Ishikawa (cell line): ENCODE measurements around the gene TMA7.

ENCODE experiments used
- CEBPB ChIP-seq: IDR thresholded peaks from 2 replicates; pipeline ENCODE4 v1.6.1; 2012
- CREB1 ChIP-seq: IDR thresholded peaks from 2 replicates; pipeline ENCODE4 v1.6.1; 2012; ENCODE audit warnings: low read depth
- EGR1 ChIP-seq: IDR thresholded peaks from 2 replicates; pipeline ENCODE4 v1.6.1; 2012
- EP300 ChIP-seq: IDR thresholded peaks from 2 replicates; pipeline ENCODE4 v1.6.1; 2012; ENCODE audit warnings: borderline replicate concordance
- FOXM1 ChIP-seq: IDR thresholded peaks from 2 replicates; pipeline ENCODE4 v1.6.1; 2012; ENCODE audit warnings: low read depth, borderline replicate concordance
- MAX ChIP-seq: IDR thresholded peaks from 2 replicates; pipeline ENCODE4 v1.6.1; 2012
- NFIC ChIP-seq: IDR thresholded peaks from 2 replicates; pipeline ENCODE4 v1.6.1; 2012
- RAD21 ChIP-seq: IDR thresholded peaks from 2 replicates; pipeline ENCODE4 v1.6.1; 2012; ENCODE audit warnings: low read depth
- REST ChIP-seq: IDR thresholded peaks from 2 replicates; pipeline ENCODE4 v1.6.1; 2012; ENCODE audit warnings: low read depth, mild to moderate bottlenecking
- TAF1 ChIP-seq: IDR thresholded peaks from 2 replicates; pipeline ENCODE4 v1.6.1; 2012; ENCODE audit warnings: low read depth, mild to moderate bottlenecking
- TCF12 ChIP-seq: IDR thresholded peaks from 2 replicates; pipeline ENCODE4 v1.6.1; 2012; ENCODE audit warnings: low read depth
- TEAD4 ChIP-seq: IDR thresholded peaks from 2 replicates; pipeline ENCODE4 v1.6.1; 2012
- YY1 ChIP-seq: IDR thresholded peaks from 2 replicates; pipeline ENCODE4 v1.6.1; 2012; ENCODE audit warnings: low read depth
- ZBTB7A ChIP-seq: IDR thresholded peaks from 2 replicates; pipeline ENCODE4 v1.6.1; 2012; ENCODE audit warnings: low read depth
- TF ChIP-seq, protein P1 (sequence below): IDR thresholded peaks from 2 replicates; pipeline ENCODE4 v1.6.1; 2012

Gene TMA7

DNA sequence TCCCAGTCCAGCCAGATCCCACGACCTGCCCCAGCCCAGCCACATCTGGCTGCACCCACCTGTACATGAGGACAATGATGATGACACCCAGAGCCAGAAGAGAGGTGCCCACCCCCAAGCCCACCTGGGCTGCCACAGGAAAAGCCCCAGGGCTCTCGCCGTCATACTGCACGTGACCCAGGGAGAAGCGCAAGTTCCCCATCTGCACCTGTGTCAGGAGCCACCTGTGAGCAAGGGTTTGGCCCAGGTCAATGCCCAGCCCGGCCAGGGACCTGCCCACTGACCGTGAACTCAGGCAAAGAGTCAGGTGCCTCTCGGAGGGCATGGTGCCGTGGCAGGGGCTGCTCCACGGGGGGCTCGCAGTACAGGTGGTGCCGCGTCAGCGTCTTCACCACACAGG lies 26.4 kb upstream of the TMA7 start:
- TF ChIP-seq, protein P1, sequence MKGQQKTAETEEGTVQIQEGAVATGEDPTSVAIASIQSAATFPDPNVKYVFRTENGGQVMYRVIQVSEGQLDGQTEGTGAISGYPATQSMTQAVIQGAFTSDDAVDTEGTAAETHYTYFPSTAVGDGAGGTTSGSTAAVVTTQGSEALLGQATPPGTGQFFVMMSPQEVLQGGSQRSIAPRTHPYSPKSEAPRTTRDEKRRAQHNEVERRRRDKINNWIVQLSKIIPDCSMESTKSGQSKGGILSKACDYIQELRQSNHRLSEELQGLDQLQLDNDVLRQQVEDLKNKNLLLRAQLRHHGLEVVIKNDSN, result no peak
- TF ChIP-seq CEBPB, result no peak
- no peak for TF ChIP-seq MAX
- TF ChIP-seq TCF12, result no peak
- TF ChIP-seq EP300, result no peak
- no peak for TF ChIP-seq CREB1
- TF ChIP-seq TEAD4, result no peak
- TF ChIP-seq EGR1, result no peak
- no peak for TF ChIP-seq NFIC
- no peak for TF ChIP-seq TAF1
- no peak for TF ChIP-seq RAD21
- TF ChIP-seq FOXM1, result no peak
- TF ChIP-seq REST, result no peak
- no peak for TF ChIP-seq YY1
- no peak for TF ChIP-seq ZBTB7A

- TF ChIP-seq TCF12, result no peak
- no peak for TF ChIP-seq CREB1
- TF ChIP-seq NFIC, result no peak
- no peak for TF ChIP-seq EP300
- TF ChIP-seq YY1, result no peak
- no peak for TF ChIP-seq FOXM1
- TF ChIP-seq CEBPB, result no peak
- TF ChIP-seq, protein P1, result no peak
- TF ChIP-seq TEAD4, result no peak
- no peak for TF ChIP-seq ZBTB7A
- no peak for TF ChIP-seq TAF1
- TF ChIP-seq RAD21, result no peak
- TF ChIP-seq EGR1, result no peak
Observed at GRCh38 chr3:48414376-48415250, 25.4 kb upstream of the TMA7 start.

DNA sequence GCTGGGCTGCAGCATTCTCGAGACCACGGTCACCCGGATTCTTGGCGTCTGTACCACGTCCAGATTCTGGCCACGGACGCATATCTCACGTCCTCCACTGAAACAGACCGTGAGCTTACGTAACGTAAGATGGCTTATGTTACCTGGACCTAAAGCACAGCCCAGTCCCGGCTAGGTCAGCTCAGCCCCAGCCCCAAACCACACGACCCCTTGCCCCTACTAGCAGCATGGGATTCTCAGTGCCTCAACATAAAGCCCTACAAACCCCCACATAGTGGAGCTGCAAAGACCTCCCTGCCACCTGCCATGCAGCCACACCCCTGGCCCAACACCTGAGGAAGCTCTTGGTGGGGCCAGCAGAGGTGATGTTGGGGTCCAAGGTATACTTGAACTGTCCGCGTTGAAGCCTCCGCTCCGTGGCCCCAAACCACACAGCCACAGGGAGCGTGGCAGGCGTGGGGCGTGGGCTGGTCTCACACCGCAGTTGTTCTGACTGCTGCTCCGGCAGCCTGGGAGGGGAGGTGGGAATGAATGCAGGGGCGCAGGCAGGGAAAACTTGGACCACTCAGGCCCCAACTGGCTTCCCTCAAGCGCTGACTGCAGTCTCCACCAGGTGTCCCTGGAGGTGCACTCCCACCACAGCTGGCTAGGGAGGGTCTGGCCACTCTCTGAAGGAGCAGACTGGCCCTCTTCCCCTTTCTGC lies 24.7 kb upstream of the TMA7 start:
- TF ChIP-seq TAF1, result no peak
- TF ChIP-seq, protein P1, result no peak
- no peak for TF ChIP-seq TCF12
- no peak for TF ChIP-seq ZBTB7A
- no peak for TF ChIP-seq CEBPB
- no peak for TF ChIP-seq REST
- TF ChIP-seq NFIC, result no peak
- TF ChIP-seq YY1, result no peak
- TF ChIP-seq RAD21, result no peak
- no peak for TF ChIP-seq TEAD4
- TF ChIP-seq CREB1, result no peak
- no peak for TF ChIP-seq FOXM1
- TF ChIP-seq MAX, result no peak
- TF ChIP-seq EGR1, result no peak
- no peak for TF ChIP-seq EP300

DNA sequence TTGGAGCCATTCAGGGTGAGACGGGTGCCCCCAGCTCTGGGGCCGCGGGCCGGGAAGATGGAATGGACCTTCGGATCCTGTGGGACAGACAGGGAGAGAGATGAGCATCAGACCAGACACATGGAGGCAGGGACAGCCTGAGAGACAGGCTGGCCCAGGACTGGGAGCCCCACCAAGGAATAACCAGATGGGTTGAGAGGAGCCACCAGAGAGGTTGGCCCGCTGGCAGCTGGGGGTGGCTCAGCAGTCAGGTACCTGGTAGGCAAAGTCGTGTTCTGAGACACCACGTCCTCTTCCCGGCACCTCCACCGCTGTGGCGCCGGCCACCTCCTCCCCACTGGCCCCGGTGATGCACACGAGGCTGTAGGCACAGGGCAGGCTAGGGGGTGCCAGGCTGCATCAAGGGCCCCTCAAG lies 24.0 kb upstream of the TMA7 start:
- no peak for TF ChIP-seq MAX
- no peak for TF ChIP-seq REST
